BJ (cell line): ENCODE data around the gene NKD2. TPM values are rescaled to one million over a fixed set of nuclear protein-coding genes. Genes with fewer than 3 reads are reported as not detected.

ENCODE experiments used
- CTCF ChIA-PET: fragments of 350-600 bp; formaldehyde crosslinking; extraction: SDS; loops from one replicate; lab custom pipeline; 2021; ENCODE audit warnings: antibody characterized with exemption, inconsistent platforms; lab: Yijun Ruan, JAX
- POLR2A ChIA-PET: fragments of 300-600 bp; sonication (Branson Sonifier 250); formaldehyde crosslinking; extraction: SDS; loops from one replicate; lab custom pipeline; 2021; ENCODE audit warnings: antibody characterized with exemption; lab: Charles Lee
- DNase-seq: peaks from one replicate; pipeline ENCODE4 v3.0.0-alpha.2; 2011; ENCODE audit warnings: low read depth
- H3K27me3 ChIP-seq: 2 replicates; pipeline ENCODE4 v1.6.0; 2011; ENCODE audit warnings: low read length; ENCODE audit not compliant: control insufficient read depth, insufficient read depth
- H3K36me3 ChIP-seq: 2 replicates; pipeline ENCODE4 v1.5.1; 2011; ENCODE audit warnings: low read length; ENCODE audit not compliant: control insufficient read depth, insufficient read depth
- H3K4me3 ChIP-seq: 2 replicates; pipeline ENCODE4 v1.5.1; 2011; ENCODE audit warnings: low read depth, mild to moderate bottlenecking, control low read depth, low read length
- CTCF ChIP-seq: IDR thresholded peaks from 2 replicates; pipeline ENCODE4 v1.5.1; 2011; ENCODE audit warnings: low read depth, mild to moderate bottlenecking, control low read depth, inconsistent platforms, low read length, moderate library complexity; ENCODE audit not compliant: insufficient read depth
- polyA plus RNA-seq: library from polyadenylated mRNA; depleted of rRNA; stranded (reverse); fragments of >200 nt; gene quantifications from 2 replicates; pipeline ENCODE4 v1.2.3, GENCODE V29; 2011

Gene NKD2
- polyA plus RNA-seq, 1 experiment = not detected

- Histone ChIP-seq H3K4me3 (no peak overlapping the region), H3K27me3 (no peaks in the 10 kb centered on the region; the same call in 1 of the 2 replicates), H3K36me3 (no peaks in the 10 kb centered on the region)
- POLR2A ChIA-PET = no interaction called here
- CTCF ChIA-PET = no interaction called here
- TF ChIP-seq CTCF = no peak
- no peak for DNase-seq
Observed at GRCh38 chr5:1038417-1039209, 30.0 kb downstream of the NKD2 start.

- Histone ChIP-seq H3K4me3 (no peak overlapping the region), H3K36me3 (no peaks in the 10 kb centered on the region), H3K27me3 (no peaks in the 10 kb centered on the region)
- ChIA-PET CTCF (no interaction called here), POLR2A (no interaction called here)
- DNase-seq = no peak
- no peak for TF ChIP-seq CTCF
Observed at GRCh38 chr5:1039210-1039548, 30.6 kb downstream of the NKD2 start.

- H3K4me3 ChIP-seq = no peak overlapping the region
- no peaks in the 10 kb centered on the region for H3K36me3 ChIP-seq
- no peaks in the 10 kb centered on the region for H3K27me3 ChIP-seq
- CTCF ChIA-PET = no interaction called here
- TF ChIP-seq CTCF = no peak
- POLR2A ChIA-PET = no interaction called here
- no peak for DNase-seq
Observed at GRCh38 chr5:1039706-1040260, 31.2 kb downstream of the NKD2 start.

GRCh38 chr5:1040571-1040970 lies 32.0 kb downstream of the NKD2 start:
- H3K27me3 ChIP-seq = no peaks in the 10 kb centered on the region
- POLR2A ChIA-PET = no interaction called here
- no peak for DNase-seq
- no peaks in the 10 kb centered on the region for H3K36me3 ChIP-seq
- no peak overlapping the region for H3K4me3 ChIP-seq
- TF ChIP-seq CTCF = no peak
- CTCF ChIA-PET = no interaction called here

- CTCF ChIA-PET = no interaction called here
- no peak for DNase-seq
- no peaks in the 10 kb centered on the region for H3K36me3 ChIP-seq
- POLR2A ChIA-PET = no interaction called here
- H3K4me3 ChIP-seq = no peak overlapping the region
- no peaks in the 10 kb centered on the region for H3K27me3 ChIP-seq
- TF ChIP-seq CTCF = no peak
Observed at GRCh38 chr5:1041225-1042143, 32.9 kb downstream of the NKD2 start.
